Endothelial cell of umbilical vein (primary cell): ENCODE results near the gene MYLIP. TPM values are rescaled to one million over a fixed set of nuclear protein-coding genes. Genes with fewer than 3 reads are reported as not detected.

ENCODE experiments used
- BruUV-seq: library from RNA; stranded (reverse); fragments of 400-500 nt; replicated peaks from 2 replicates; lab custom pipeline; 2021; lab: Mats Ljungman, UMichigan
- CTCF ChIA-PET: fragments of 300-600, 350-600 bp; sonication (Branson Sonifier 250); formaldehyde crosslinking; loops from one replicate; lab custom pipeline; 2021; ENCODE audit warnings: antibody characterized with exemption, inconsistent platforms; lab: Charles Lee
- POLR2A ChIA-PET: fragments of 300-600, 350-600 bp; sonication (Branson Sonifier 250); formaldehyde crosslinking; loops from one replicate; lab custom pipeline; 2021; ENCODE audit warnings: antibody characterized with exemption, inconsistent platforms; lab: Charles Lee
- DNase-seq: peaks from one replicate; pipeline ENCODE4 v3.0.0-alpha.2; 2011; ENCODE audit warnings: low read depth, low spot score
- FAIRE-seq: peaks from 2 replicates; lab custom pipeline; 2011; peaks lifted over from hg19 to GRCh38; lab: Jason Lieb, UNC
- H2AFZ ChIP-seq: 2 replicates; pipeline ENCODE4 v1.6.0; 2012; ENCODE audit warnings: low read depth, low read length, control low read depth, inconsistent platforms
- H3K27ac ChIP-seq: 2 replicates; pipeline ENCODE4 v1.5.1; 2011; ENCODE audit warnings: low read depth, mild to moderate bottlenecking, control low read depth, low read length, moderate library complexity; ENCODE audit not compliant: insufficient read depth
- H3K27me3 ChIP-seq, 2 experiments: 2 replicates each; pipeline versions ENCODE4 v1.6.0 to v1.6.1; 2011; ENCODE audit warnings: low read length in 2 of 2, mixed read lengths in 1 of 2; ENCODE audit not compliant: control insufficient read depth in 2 of 2, insufficient read depth in 2 of 2
- H3K36me3 ChIP-seq, 2 experiments: 2 replicates in 1 of 2; 3 replicates in 1 of 2; pipeline ENCODE4 v1.5.1; 2011; ENCODE audit warnings: low read length in 2 of 2, mild to moderate bottlenecking in 1 of 2, moderate library complexity in 1 of 2; ENCODE audit not compliant: control insufficient read depth in 2 of 2, insufficient read depth in 2 of 2; ENCODE audit errors: extremely low read depth in 1 of 2
- H3K4me1 ChIP-seq: 3 replicates; pipeline ENCODE4 v1.5.1; 2011; ENCODE audit warnings: mild to moderate bottlenecking, low read length; ENCODE audit not compliant: control insufficient read depth, insufficient read depth; ENCODE audit errors: extremely low read depth
- H3K4me2 ChIP-seq: 2 replicates; pipeline ENCODE4 v1.6.1; 2011; ENCODE audit warnings: low read length, control low read depth, mixed read lengths; ENCODE audit not compliant: insufficient read depth
- H3K4me3 ChIP-seq, 3 experiments: fragments of 200-600 bp in 1 of 3; sonication (generic), shearing (Covaris generic) in 1 of 3; replicated peaks in 1 of 3; 2 replicates each; pipeline ENCODE4 v1.5.1; 2011 to 2016; ENCODE audit warnings: control low read depth in 3 of 3, low read length in 3 of 3, mild to moderate bottlenecking in 2 of 3, inconsistent platforms in 1 of 3, low read depth in 1 of 3, moderate library complexity in 1 of 3; ENCODE audit not compliant: insufficient read depth in 1 of 3
- H3K79me2 ChIP-seq: 2 replicates; pipeline ENCODE4 v1.6.0; 2012; ENCODE audit warnings: low read length, inconsistent platforms; ENCODE audit not compliant: control insufficient read depth, insufficient read depth
- H3K9ac ChIP-seq: replicated peaks from 2 replicates; pipeline ENCODE3; 2011; ENCODE audit warnings: low read length, control low read depth; ENCODE audit not compliant: insufficient read depth; ENCODE audit errors: extremely low read depth
- H3K9me1 ChIP-seq: replicated peaks from 3 replicates; pipeline ENCODE4 v1.6.0; 2011; ENCODE audit warnings: mild to moderate bottlenecking, low read length; ENCODE audit not compliant: control insufficient read depth, insufficient read depth; ENCODE audit errors: extremely low read depth
- H3K9me3 ChIP-seq: replicated peaks from 2 replicates; pipeline ENCODE4 v1.5.1; 2012; ENCODE audit warnings: low read length, inconsistent platforms; ENCODE audit not compliant: control insufficient read depth, insufficient read depth
- H4K20me1 ChIP-seq: replicated peaks from 2 replicates; pipeline ENCODE3; 2011; ENCODE audit warnings: mild to moderate bottlenecking, low read length; ENCODE audit not compliant: control insufficient read depth, insufficient read depth; ENCODE audit errors: extremely low read depth
- CTCF ChIP-seq, 2 donors: IDR thresholded peaks; 1 replicate in 1 of 2; 2 replicates in 1 of 2; pipeline ENCODE4 v1.5.1; 2011; ENCODE audit warnings: low read length in 2 of 2, mild to moderate bottlenecking in 2 of 2, moderate library complexity in 2 of 2, control low read depth in 1 of 2, inconsistent platforms in 1 of 2, low read depth in 1 of 2; ENCODE audit not compliant: insufficient read depth in 1 of 2; ENCODE audit errors: extremely low read depth in 1 of 2
- EZH2 ChIP-seq: IDR thresholded peaks from 2 replicates; pipeline ENCODE4 v1.6.1; 2012; ENCODE audit warnings: borderline replicate concordance, low read depth, mild to moderate bottlenecking, moderate library complexity, low read length, inconsistent platforms; ENCODE audit not compliant: severe bottlenecking
- FOS ChIP-seq: IDR thresholded peaks from 2 replicates; pipeline ENCODE4 v1.6.1; 2011; ENCODE audit warnings: mild to moderate bottlenecking, low read length, moderate library complexity, borderline replicate concordance; ENCODE audit not compliant: insufficient read depth
- GATA2 ChIP-seq: IDR thresholded peaks from 2 replicates; pipeline ENCODE4 v1.7.0; 2011; ENCODE audit warnings: low read depth, mild to moderate bottlenecking, moderate library complexity, mixed read lengths, low read length; ENCODE audit not compliant: insufficient read length, insufficient read depth
- JUN ChIP-seq: IDR thresholded peaks from 2 replicates; pipeline ENCODE4 v1.6.1; 2011; ENCODE audit warnings: borderline replicate concordance, low read depth; ENCODE audit not compliant: insufficient read length, insufficient read depth
- MAX ChIP-seq: IDR thresholded peaks from 2 replicates; pipeline ENCODE4 v1.6.1; 2011; ENCODE audit not compliant: insufficient read depth, insufficient read length
- MYC ChIP-seq: IDR thresholded peaks from one replicate; pipeline ENCODE4 v1.6.1; 2011; ENCODE audit warnings: mild to moderate bottlenecking, low read depth, low read length
- POLR2A ChIP-seq: IDR thresholded peaks from 2 replicates; pipeline ENCODE4 v1.6.1; 2012; ENCODE audit warnings: low read depth, mild to moderate bottlenecking, control low read depth, low read length
- POLR2AphosphoS5 ChIP-seq: IDR thresholded peaks from 2 replicates; pipeline ENCODE4 v1.6.1; 2012; ENCODE audit warnings: low read depth, mild to moderate bottlenecking, control low read depth, low read length, moderate library complexity; ENCODE audit not compliant: insufficient read depth
- dilution Hi-C: fragments of 300-500 bp; cut with MboI; formaldehyde crosslinking; loops from one replicate; pipeline ENCODE4 v1.15.0; 2019; ENCODE audit warnings: low sequenced_read_pairs; ENCODE audit not compliant: extremely low pct_ligation_motif_present
- intact Hi-C: fragments of 100-400 bp; cut with micrococcal nuclease; formaldehyde crosslinking; loops from one replicate; pipeline ENCODE4 v1.10.0; 2022
- polyA plus RNA-seq, 4 experiments: library from polyadenylated mRNA; depleted of rRNA in 3 of 4; stranded (reverse) in 3 of 4; unstranded in 1 of 4; fragments of >200 nt; gene quantifications; 2 replicates each; pipeline versions ENCODE4 v1.2.1 to v1.2.3, GENCODE V29; 2011 to 2012; ENCODE audit warnings: missing spikeins in 1 of 4
- total RNA-seq: library from RNA; stranded (reverse); gene quantifications from 2 replicates; pipeline ENCODE4 v1.2.3, GENCODE V29; 2021

MYLIP gene
- total and polyA plus RNA-seq, 2 donors (not counting 3 experiments of a cell fraction or from before 2014, with no cell fraction given), result 16.9 to 19.2 TPM

GRCh38 chr6:16118825-16119224 is 10.1 kb upstream of the MYLIP start:
- H2AFZ ChIP-seq, result no peak overlapping the region
- H3K9me3 ChIP-seq, result no peaks in the 10 kb centered on the region
- no peaks in the 10 kb centered on the region for H4K20me1 ChIP-seq
- H3K27ac ChIP-seq, result no peak overlapping the region
- BruUV-seq, result no TSS peak
- dilution Hi-C loops (no loop called here), intact Hi-C loops (no loop called here)
- H3K79me2 ChIP-seq, result no peaks in the 10 kb centered on the region
- no peak overlapping the region for H3K4me3 ChIP-seq
- no peaks in the 10 kb centered on the region for H3K36me3 ChIP-seq
- no peaks in the 10 kb centered on the region for H3K4me1 ChIP-seq
- CTCF ChIA-PET, result no interaction called here
- no peaks in the 10 kb centered on the region for H3K9me1 ChIP-seq
- H3K9ac ChIP-seq, result no peak overlapping the region
- no peak for FAIRE-seq
- no peak for DNase-seq
- no peak overlapping the region for H3K4me2 ChIP-seq
- TF ChIP-seq POLR2AphosphoS5, result no peak
- TF ChIP-seq GATA2, result no peak
- no peak for TF ChIP-seq FOS
- no peak for TF ChIP-seq JUN
- no peak for TF ChIP-seq MYC
- no peak for TF ChIP-seq MAX
- TF ChIP-seq EZH2, result no peak
- TF ChIP-seq CTCF (IDR thresholded peaks at IDR 0.05; ENCODE audit: extremely low read depth in 1 of 2, insufficient read depth in 1 of 2, low read depth in 1 of 2, low read length in 2 of 2), result no peak
- TF ChIP-seq POLR2A, result no peak
- POLR2A ChIA-PET, result interaction anchor here (1.4 kb wide), 1 partner anchor 10 kb away, joined by 4 read pairs; the partner anchor contains the start of gene MYLIP
- peaks cover 5 to 11% of the 10 kb centered on the region in 2 experiments for H3K27me3 ChIP-seq
